ENCODE measurements around the gene UMAD1. TPM values are rescaled to one million over a fixed set of nuclear protein-coding genes. Genes with fewer than 3 reads are reported as not detected.

UMAD1 gene
- total and polyA plus RNA-seq, 8 donors, result 5.0 to 20.8 (median 17.2) TPM

GRCh38 chr7:7703427-7703826 is 62.9 kb downstream of the UMAD1 start:
- H3K4me1 ChIP-seq, result peaks cover 4 to 10% (median 4%) of the 10 kb centered on the region in 3 donors
- TF ChIP-seq CTCF (IDR thresholded peaks at IDR 0.05), result no peak
- FAIRE-seq (no peak), DNase-seq (no peak), ATAC-seq (peak in 1 of 4 donors; percentile 57)
- H3K27ac ChIP-seq, result no peak overlapping the region
- no peaks in the 10 kb centered on the region for H3K36me3 ChIP-seq
- WGBS, 2 donors, result 89 to 90% methylated on average over 7 of the region's 7 CpGs
- no peaks in the 10 kb centered on the region for H3K9me3 ChIP-seq
- H3K4me3 ChIP-seq, result no peak overlapping the region
- no peaks in the 10 kb centered on the region for H3K27me3 ChIP-seq
- intact Hi-C loops (cut with DNase I), result no loop called here

GRCh38 chr7:7704867-7705266 is 64.3 kb downstream of the UMAD1 start:
- 88 to 90% methylated on average over 4 of the region's 4 CpGs for WGBS, 2 donors
- Histone ChIP-seq H3K27ac (no peak overlapping the region), H3K4me3 (no peak overlapping the region), H3K36me3 (no peaks in the 10 kb centered on the region), H3K4me1 (peaks cover 4 to 6% (median 4%) of the 10 kb centered on the region in 3 donors), H3K9me3 (no peaks in the 10 kb centered on the region), H3K27me3 (no peaks in the 10 kb centered on the region)
- no peak for TF ChIP-seq CTCF (IDR thresholded peaks at IDR 0.05)
- DNase-seq (no peak), FAIRE-seq (peak; percentile 26), ATAC-seq (no peak)
- intact Hi-C loops (cut with DNase I), result no loop called here

- H3K36me3 ChIP-seq, result no peaks in the 10 kb centered on the region
- FAIRE-seq (no peak), ATAC-seq (no peak), DNase-seq (no peak)
- TF ChIP-seq CTCF (IDR thresholded peaks at IDR 0.05), result no peak
- 94 to 95% methylated on average over 2 of the region's 2 CpGs for WGBS, 2 donors
- peaks cover 4 to 6% (median 4%) of the 10 kb centered on the region in 3 donors for H3K4me1 ChIP-seq
- H3K9me3 ChIP-seq, result no peaks in the 10 kb centered on the region
- intact Hi-C loops (cut with DNase I), result no loop called here
- H3K4me3 ChIP-seq, result no peak overlapping the region
- H3K27me3 ChIP-seq, result no peaks in the 10 kb centered on the region
- no peak overlapping the region for H3K27ac ChIP-seq
Observed at GRCh38 chr7:7705318-7705717, 64.8 kb downstream of the UMAD1 start.

GRCh38 chr7:7706101-7706511 is 65.6 kb downstream of the UMAD1 start:
- FAIRE-seq, result no peak
- no peak for TF ChIP-seq CTCF (IDR thresholded peaks at IDR 0.05)
- H3K4me1 ChIP-seq, result peaks cover 4 to 6% (median 4%) of the 10 kb centered on the region in 3 donors

GRCh38 chr7:7706556-7707172 is 66.1 kb downstream of the UMAD1 start:
- intact Hi-C loops (cut with DNase I), result no loop called here
- no peak for FAIRE-seq
- Histone ChIP-seq H3K27ac (no peak overlapping the region), H3K27me3 (no peaks in the 10 kb centered on the region), H3K4me1 (peaks cover 4 to 6% (median 4%) of the 10 kb centered on the region in 3 donors), H3K36me3 (no peaks in the 10 kb centered on the region), H3K4me3 (no peak overlapping the region), H3K9me3 (no peaks in the 10 kb centered on the region)
- DNase-seq, result no peak
- TF ChIP-seq CTCF (IDR thresholded peaks at IDR 0.05), result no peak
- ATAC-seq, result no peak
- WGBS, 2 donors, result 89% methylated on average over 4 of the region's 4 CpGs

More at GRCh38 chr7:7706101-7706511, 65.6 kb downstream of the UMAD1 start:
- intact Hi-C loops (cut with DNase I), result no loop called here
- no peak for DNase-seq
- Histone ChIP-seq H3K27ac (no peak overlapping the region), H3K36me3 (no peaks in the 10 kb centered on the region), H3K9me3 (no peaks in the 10 kb centered on the region), H3K4me3 (no peak overlapping the region), H3K27me3 (no peaks in the 10 kb centered on the region)
- 84 to 86% methylated on average over 1 of the region's 1 CpG for WGBS, 2 donors
- no peak for ATAC-seq
